NT2/D1 (cell line): ENCODE data around the gene ATRIP.

Source experiments
- DNase-seq: peaks from one replicate; pipeline ENCODE4 v3.0.0-alpha.2; 2011; ENCODE audit warnings: low read depth, low spot score
- H3K27me3 ChIP-seq: 2 replicates; pipeline ENCODE4 v1.6.0; 2011; ENCODE audit warnings: mild to moderate bottlenecking; ENCODE audit not compliant: insufficient read length, insufficient read depth
- H3K36me3 ChIP-seq: 2 replicates; pipeline ENCODE4 v1.6.1; 2011; ENCODE audit warnings: mild to moderate bottlenecking, low read length, mixed read lengths; ENCODE audit not compliant: insufficient read depth, insufficient read length
- H3K4me1 ChIP-seq: 2 replicates; pipeline ENCODE4 v1.5.1; 2011; ENCODE audit not compliant: insufficient read depth, insufficient read length
- H3K4me3 ChIP-seq: 2 replicates; pipeline ENCODE4 v1.5.1; 2011; ENCODE audit warnings: low read depth; ENCODE audit not compliant: insufficient read length
- H3K9ac ChIP-seq: 2 replicates; pipeline ENCODE4 v1.6.0; 2011; ENCODE audit warnings: low read depth; ENCODE audit not compliant: insufficient read length
- H3K9me3 ChIP-seq: 2 replicates; pipeline ENCODE4 v1.5.1; 2011; ENCODE audit warnings: mild to moderate bottlenecking, low read length; ENCODE audit not compliant: insufficient read depth
- SUZ12 ChIP-seq: IDR thresholded peaks from 2 replicates; pipeline ENCODE4 v1.6.1; 2011; ENCODE audit not compliant: insufficient read length, insufficient read depth; ENCODE audit errors: extremely low read depth
- YY1 ChIP-seq: IDR thresholded peaks from 2 replicates; pipeline ENCODE4 v1.6.1; 2011; ENCODE audit not compliant: insufficient read length, insufficient read depth
- ZNF274 ChIP-seq: IDR thresholded peaks from 2 replicates; pipeline ENCODE4 v1.6.1; 2011; ENCODE audit warnings: mild to moderate bottlenecking, low read depth, low read length

ATRIP gene

GRCh38 chr3:48402281-48402732, 44.2 kb upstream of the ATRIP start:
- Histone ChIP-seq H3K9me3 (no peaks in the 10 kb centered on the region), H3K4me3 (no peak overlapping the region), H3K4me1 (peaks cover 2% of the 10 kb centered on the region), H3K9ac (no peak overlapping the region), H3K36me3 (peaks cover 64% of the 10 kb centered on the region), H3K27me3 (no peaks in the 10 kb centered on the region)
- no peak for DNase-seq
- no peak for TF ChIP-seq SUZ12
- TF ChIP-seq YY1 = no peak
- no peak for TF ChIP-seq ZNF274

GRCh38 chr3:48402907-48403306, 43.6 kb upstream of the ATRIP start:
- H3K27me3 ChIP-seq = no peaks in the 10 kb centered on the region
- no peak overlapping the region for H3K4me3 ChIP-seq
- no peak for TF ChIP-seq ZNF274
- TF ChIP-seq SUZ12 = no peak
- TF ChIP-seq YY1 = no peak
- no peaks in the 10 kb centered on the region for H3K9me3 ChIP-seq
- peaks cover 69% of the 10 kb centered on the region for H3K36me3 ChIP-seq
- peaks cover under 1% of the 10 kb centered on the region for H3K4me1 ChIP-seq
- DNase-seq = no peak
- H3K9ac ChIP-seq = no peak overlapping the region

GRCh38 chr3:48403533-48404439, 42.8 kb upstream of the ATRIP start:
- TF ChIP-seq ZNF274 (no peak), SUZ12 (no peak), YY1 (no peak)
- H3K27me3 ChIP-seq = no peaks in the 10 kb centered on the region
- no peaks in the 10 kb centered on the region for H3K9me3 ChIP-seq
- no peak overlapping the region for H3K9ac ChIP-seq
- no peaks in the 10 kb centered on the region for H3K4me1 ChIP-seq
- H3K36me3 ChIP-seq = peaks cover 77% of the 10 kb centered on the region
- DNase-seq = no peak
- H3K4me3 ChIP-seq = no peak overlapping the region

- H3K9me3 ChIP-seq = no peaks in the 10 kb centered on the region
- peaks cover 86% of the 10 kb centered on the region for H3K36me3 ChIP-seq
- H3K4me1 ChIP-seq = peaks cover 2% of the 10 kb centered on the region
- no peak overlapping the region for H3K9ac ChIP-seq
- DNase-seq = no peak
- H3K4me3 ChIP-seq = no peak overlapping the region
- TF ChIP-seq ZNF274 = no peak
- no peak for TF ChIP-seq YY1
- no peak for TF ChIP-seq SUZ12
- no peaks in the 10 kb centered on the region for H3K27me3 ChIP-seq
Observed at GRCh38 chr3:48404440-48405342, 41.8 kb upstream of the ATRIP start.

- H3K27me3 ChIP-seq = no peaks in the 10 kb centered on the region
- H3K9me3 ChIP-seq = no peaks in the 10 kb centered on the region
- H3K36me3 ChIP-seq = peaks cover 92% of the 10 kb centered on the region
- peaks cover 2% of the 10 kb centered on the region for H3K4me1 ChIP-seq
- H3K4me3 ChIP-seq = no peak overlapping the region
- TF ChIP-seq SUZ12 = no peak
- TF ChIP-seq ZNF274 = no peak
- TF ChIP-seq YY1 = no peak
- H3K9ac ChIP-seq = no peak overlapping the region
- DNase-seq = no peak
Observed at GRCh38 chr3:48405343-48405881, 41.1 kb upstream of the ATRIP start.

- Histone ChIP-seq H3K27me3 (no peaks in the 10 kb centered on the region), H3K9ac (no peak overlapping the region), H3K4me1 (peaks cover 2% of the 10 kb centered on the region), H3K4me3 (no peak overlapping the region), H3K36me3 (peaks cover 92% of the 10 kb centered on the region), H3K9me3 (no peaks in the 10 kb centered on the region)
- no peak for DNase-seq
- no peak for TF ChIP-seq SUZ12
Observed at GRCh38 chr3:48405971-48406370, 40.6 kb upstream of the ATRIP start.
